Adipocyte (in vitro differentiated cells): ENCODE measurements around the gene ANKRD33B.

Experiments
- DNase-seq: peaks from one replicate; pipeline ENCODE4 v3.0.0-alpha.2; 2015; ENCODE audit warnings: low read depth
- H3K27me3 ChIP-seq: replicated peaks from 2 replicates; pipeline ENCODE4 v1.7.0; 2013; ENCODE audit warnings: mild to moderate bottlenecking, low read length, moderate library complexity; ENCODE audit not compliant: control insufficient read depth, insufficient read depth
- H3K36me3 ChIP-seq: 2 replicates; pipeline ENCODE4 v1.7.0; 2013; ENCODE audit warnings: low read length, mild to moderate bottlenecking, moderate library complexity; ENCODE audit not compliant: control insufficient read depth, insufficient read depth, severe bottlenecking
- H3K4me1 ChIP-seq: 2 replicates; pipeline ENCODE4 v1.7.0; 2013; ENCODE audit warnings: mild to moderate bottlenecking, low read length, moderate library complexity; ENCODE audit not compliant: control insufficient read depth, insufficient read depth
- H3K4me3 ChIP-seq: 2 replicates; pipeline ENCODE4 v1.7.0; 2013; ENCODE audit warnings: mild to moderate bottlenecking, low read length, moderate library complexity
- H3K9ac ChIP-seq: 2 replicates; pipeline ENCODE4 v1.7.0; 2013; ENCODE audit warnings: mild to moderate bottlenecking, low read length, moderate library complexity
- H3K9me3 ChIP-seq: 2 replicates; pipeline ENCODE4 v1.7.0; 2013; ENCODE audit warnings: mild to moderate bottlenecking, low read length, moderate library complexity; ENCODE audit not compliant: control insufficient read depth

Gene ANKRD33B

GRCh38 chr5:10581867-10582511, 18.1 kb downstream of the ANKRD33B start:
- H3K27me3 ChIP-seq: no peaks in the 10 kb centered on the region
- H3K4me1 ChIP-seq: peaks cover 31% of the 10 kb centered on the region
- DNase-seq: no peak
- H3K36me3 ChIP-seq: no peaks in the 10 kb centered on the region
- H3K9me3 ChIP-seq: no peaks in the 10 kb centered on the region
- peak overlapping the region; percentile 21 for H3K4me3 ChIP-seq
- peak overlapping the region; percentile 60 for H3K9ac ChIP-seq

GRCh38 chr5:10582512-10582897, 18.6 kb downstream of the ANKRD33B start:
- Histone ChIP-seq H3K36me3 (no peaks in the 10 kb centered on the region), H3K27me3 (no peaks in the 10 kb centered on the region), H3K9me3 (no peaks in the 10 kb centered on the region), H3K4me1 (peaks cover 27% of the 10 kb centered on the region), H3K4me3 (peak overlapping the region; percentile 14), H3K9ac (peak overlapping the region; percentile 60)
- no peak for DNase-seq

- Histone ChIP-seq H3K9me3 (no peaks in the 10 kb centered on the region), H3K4me3 (no peak overlapping the region), H3K27me3 (no peaks in the 10 kb centered on the region), H3K36me3 (no peaks in the 10 kb centered on the region), H3K4me1 (peaks cover 19% of the 10 kb centered on the region), H3K9ac (peak overlapping the region; percentile 11)
- no peak for DNase-seq
Observed at GRCh38 chr5:10583663-10584572, 20.0 kb downstream of the ANKRD33B start.

GRCh38 chr5:10584714-10585517, 21.0 kb downstream of the ANKRD33B start:
- Histone ChIP-seq H3K9me3 (no peaks in the 10 kb centered on the region), H3K4me1 (peaks cover 19% of the 10 kb centered on the region), H3K4me3 (no peak overlapping the region), H3K36me3 (no peaks in the 10 kb centered on the region), H3K27me3 (no peaks in the 10 kb centered on the region), H3K9ac (no peak overlapping the region)
- DNase-seq: no peak

DNA sequence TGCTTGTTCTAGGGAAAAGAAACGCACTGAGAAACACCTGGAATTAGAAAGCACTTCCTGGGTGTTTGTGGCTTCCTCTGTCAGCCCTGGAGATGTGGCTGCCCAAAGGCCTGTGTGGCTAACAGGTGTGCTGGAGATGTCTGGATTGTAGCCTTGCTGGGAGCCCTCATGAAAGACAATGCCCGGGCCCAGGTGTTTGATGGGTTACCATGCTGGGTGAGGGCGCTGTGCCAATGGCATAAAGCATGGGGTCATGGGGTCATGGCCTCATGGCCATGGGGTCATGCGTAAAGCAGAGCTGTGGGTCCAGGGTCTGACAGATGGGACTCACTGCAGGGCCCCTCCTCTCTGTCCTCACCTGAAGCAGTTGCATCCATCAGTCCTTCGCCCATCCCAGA, 21.6 kb downstream of the ANKRD33B start:
- H3K9ac ChIP-seq: no peak overlapping the region

GRCh38 chr5:10586008-10586407, 22.1 kb downstream of the ANKRD33B start:
- H3K36me3 ChIP-seq: no peaks in the 10 kb centered on the region
- no peak overlapping the region for H3K4me3 ChIP-seq
- no peak overlapping the region for H3K9ac ChIP-seq
- H3K4me1 ChIP-seq: peaks cover 19% of the 10 kb centered on the region
- no peaks in the 10 kb centered on the region for H3K27me3 ChIP-seq
- H3K9me3 ChIP-seq: no peaks in the 10 kb centered on the region
- DNase-seq: no peak

More for the DNA sequence above, 21.6 kb downstream of the ANKRD33B start:
- DNase-seq: no peak
- H3K27me3 ChIP-seq: no peaks in the 10 kb centered on the region
- H3K4me3 ChIP-seq: no peak overlapping the region
- H3K36me3 ChIP-seq: no peaks in the 10 kb centered on the region
- H3K9me3 ChIP-seq: no peaks in the 10 kb centered on the region
- peaks cover 19% of the 10 kb centered on the region for H3K4me1 ChIP-seq

DNA sequence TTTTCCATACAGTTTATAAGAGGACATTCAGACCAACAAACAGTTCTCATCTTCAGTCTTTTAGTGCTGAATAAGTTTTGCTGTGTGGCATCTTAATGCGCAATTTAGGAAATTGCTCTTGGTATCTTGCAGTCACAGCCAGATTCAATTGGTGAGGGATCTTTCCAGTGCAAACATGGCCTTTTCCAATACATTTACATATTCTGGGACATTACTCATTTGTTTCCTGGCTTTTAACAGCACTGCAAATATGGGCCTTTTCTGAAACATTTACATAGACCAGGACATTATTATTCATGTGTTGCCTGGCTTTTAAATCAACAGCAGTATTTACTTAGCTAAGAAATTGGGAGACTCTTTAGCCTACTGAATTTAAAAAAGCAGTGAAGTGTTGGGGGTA, 22.7 kb downstream of the ANKRD33B start:
- Histone ChIP-seq H3K36me3 (no peaks in the 10 kb centered on the region), H3K9ac (no peak overlapping the region), H3K4me1 (peaks cover 14% of the 10 kb centered on the region), H3K9me3 (no peaks in the 10 kb centered on the region), H3K27me3 (no peaks in the 10 kb centered on the region), H3K4me3 (no peak overlapping the region)
- DNase-seq: no peak

- no peak overlapping the region for H3K4me3 ChIP-seq
- no peak overlapping the region for H3K9ac ChIP-seq
- no peaks in the 10 kb centered on the region for H3K9me3 ChIP-seq
- no peaks in the 10 kb centered on the region for H3K27me3 ChIP-seq
- H3K4me1 ChIP-seq: no peaks in the 10 kb centered on the region
- H3K36me3 ChIP-seq: no peaks in the 10 kb centered on the region
- no peak for DNase-seq
Observed at GRCh38 chr5:10588109-10588775, 24.4 kb downstream of the ANKRD33B start.

DNA sequence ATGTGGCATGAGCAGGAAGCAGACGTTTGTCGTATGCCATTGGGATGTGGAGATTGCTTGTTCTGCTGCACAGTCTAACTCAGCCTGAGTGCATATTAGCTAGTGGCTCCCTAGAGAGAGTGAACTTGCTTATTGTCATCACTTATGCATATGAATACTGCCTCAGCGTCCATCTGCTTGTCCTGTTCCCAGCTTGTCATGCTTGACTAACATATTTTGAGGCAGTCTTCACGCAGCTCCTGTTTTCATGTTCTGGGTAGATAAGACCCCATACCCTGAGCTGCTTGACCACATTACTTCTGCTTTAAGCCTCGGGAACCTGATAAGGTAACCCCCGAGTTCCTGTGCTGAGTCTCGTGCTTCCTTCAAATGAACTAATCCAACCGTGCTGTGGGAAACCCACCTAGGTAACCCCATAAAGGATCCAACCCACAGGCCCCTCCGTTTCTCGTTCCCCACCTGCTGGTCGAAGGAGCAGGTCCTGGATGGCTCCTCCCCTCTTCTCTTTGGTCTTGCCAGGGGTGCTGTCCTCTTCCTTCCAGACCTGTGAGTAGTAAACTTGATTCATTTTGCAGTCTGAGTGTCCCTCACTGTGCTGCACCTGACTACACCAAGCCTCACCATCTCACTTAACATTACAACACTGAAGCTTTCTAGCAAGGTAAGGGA, 25.0 kb downstream of the ANKRD33B start:
- Histone ChIP-seq H3K27me3 (no peaks in the 10 kb centered on the region), H3K4me1 (no peaks in the 10 kb centered on the region), H3K4me3 (no peak overlapping the region), H3K36me3 (no peaks in the 10 kb centered on the region), H3K9ac (no peak overlapping the region), H3K9me3 (no peaks in the 10 kb centered on the region)
- DNase-seq: no peak

- peaks cover 10% of the 10 kb centered on the region for H3K4me1 ChIP-seq
- no peak overlapping the region for H3K4me3 ChIP-seq
- DNase-seq: peak; percentile 44
- H3K27me3 ChIP-seq: no peaks in the 10 kb centered on the region
- no peak overlapping the region for H3K9ac ChIP-seq
- no peaks in the 10 kb centered on the region for H3K36me3 ChIP-seq
- no peaks in the 10 kb centered on the region for H3K9me3 ChIP-seq
Observed at GRCh38 chr5:10590226-10590999, 26.5 kb downstream of the ANKRD33B start.
